ENCODE results near the gene PLXNA4.

DNA sequence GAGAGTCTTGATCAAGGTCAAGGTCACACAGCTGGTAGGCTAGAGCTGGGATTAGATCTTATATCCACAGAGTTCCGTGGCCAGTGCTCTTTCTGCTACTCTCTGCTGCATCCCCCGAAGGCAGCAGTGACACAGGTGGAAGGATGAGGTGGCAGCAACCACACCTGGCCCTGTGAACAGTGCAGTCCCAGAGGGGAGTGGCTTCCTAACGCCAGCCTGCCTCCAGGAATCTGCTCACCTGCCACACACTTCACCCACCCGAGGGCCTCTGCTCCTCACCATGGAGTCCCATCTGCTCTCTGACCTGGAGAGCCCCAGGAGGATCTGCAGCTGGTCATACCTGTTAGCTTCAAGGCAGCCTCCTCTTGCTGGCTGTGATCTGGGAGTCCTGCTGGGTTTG, 484.2 kb downstream of the PLXNA4 start:
- TF ChIP-seq, protein P1, sequence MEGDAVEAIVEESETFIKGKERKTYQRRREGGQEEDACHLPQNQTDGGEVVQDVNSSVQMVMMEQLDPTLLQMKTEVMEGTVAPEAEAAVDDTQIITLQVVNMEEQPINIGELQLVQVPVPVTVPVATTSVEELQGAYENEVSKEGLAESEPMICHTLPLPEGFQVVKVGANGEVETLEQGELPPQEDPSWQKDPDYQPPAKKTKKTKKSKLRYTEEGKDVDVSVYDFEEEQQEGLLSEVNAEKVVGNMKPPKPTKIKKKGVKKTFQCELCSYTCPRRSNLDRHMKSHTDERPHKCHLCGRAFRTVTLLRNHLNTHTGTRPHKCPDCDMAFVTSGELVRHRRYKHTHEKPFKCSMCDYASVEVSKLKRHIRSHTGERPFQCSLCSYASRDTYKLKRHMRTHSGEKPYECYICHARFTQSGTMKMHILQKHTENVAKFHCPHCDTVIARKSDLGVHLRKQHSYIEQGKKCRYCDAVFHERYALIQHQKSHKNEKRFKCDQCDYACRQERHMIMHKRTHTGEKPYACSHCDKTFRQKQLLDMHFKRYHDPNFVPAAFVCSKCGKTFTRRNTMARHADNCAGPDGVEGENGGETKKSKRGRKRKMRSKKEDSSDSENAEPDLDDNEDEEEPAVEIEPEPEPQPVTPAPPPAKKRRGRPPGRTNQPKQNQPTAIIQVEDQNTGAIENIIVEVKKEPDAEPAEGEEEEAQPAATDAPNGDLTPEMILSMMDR (conservative IDR thresholded peaks at IDR 0.05; ENCODE audit: low read depth, low read length): no peak
- no peak for TF ChIP-seq EZH2 (IDR thresholded peaks at IDR 0.05; ENCODE audit: borderline replicate concordance, low read depth, low read length, poor library complexity, severe bottlenecking)

Data from A673 (cell line).